Measurements from ENCODE around the gene GNAQ. TPM values are rescaled to one million over a fixed set of nuclear protein-coding genes. Genes with fewer than 3 reads are reported as not detected.

GNAQ gene
- total and polyA plus RNA-seq, 2 of the 13 experiments (the other 11 are each of a cell fraction or from before 2014, with no cell fraction given) = 16.5 to 17.7 TPM

- TF ChIP-seq BCL3 (CRISPR knock-in tag; IDR thresholded peaks at IDR 0.05) (no peak), HOXD1 (CRISPR knock-in tag; IDR thresholded peaks at IDR 0.05) (no peak), MED1 (CRISPR knock-in tag; IDR thresholded peaks at IDR 0.05) (no peak), ZNF329 (CRISPR knock-in tag; IDR thresholded peaks at IDR 0.05; ENCODE audit: low read depth) (no peak), KLF16 (CRISPR knock-in tag; IDR thresholded peaks at IDR 0.05) (no peak), ZNF30 (CRISPR knock-in tag; IDR thresholded peaks at IDR 0.05) (no peak), ZNF143 (CRISPR knock-in tag; IDR thresholded peaks at IDR 0.05) (no peak), POLR2AphosphoS2 (IDR thresholded peaks at IDR 0.05; ENCODE audit: low read depth, low read length) (no peak), HNF4A (CRISPR knock-in tag; IDR thresholded peaks at IDR 0.05) (peak; percentile 75), ZNF878 (CRISPR knock-in tag; IDR thresholded peaks at IDR 0.05) (no peak), KAT2B (IDR thresholded peaks at IDR 0.05; ENCODE audit: borderline replicate concordance, low read depth, low read length) (no peak), TGIF2 (CRISPR knock-in tag; IDR thresholded peaks at IDR 0.05) (no peak), HOXA3 (CRISPR knock-in tag; IDR thresholded peaks at IDR 0.05) (no peak), PRMT3 (CRISPR knock-in tag; IDR thresholded peaks at IDR 0.05; ENCODE audit: borderline replicate concordance, low read depth) (no peak), STAG1 (CRISPR knock-in tag; IDR thresholded peaks at IDR 0.05) (0 out of 2 replicates have a peak, but pooled peaks have one; percentile 28), ISL2 (CRISPR knock-in tag; IDR thresholded peaks at IDR 0.05) (no peak), ZNF792 (CRISPR knock-in tag; IDR thresholded peaks at IDR 0.05) (no peak), ZNF782 (CRISPR knock-in tag; IDR thresholded peaks at IDR 0.05; ENCODE audit: borderline replicate concordance) (no peak), ZNF629 (CRISPR knock-in tag; conservative IDR thresholded peaks at IDR 0.05) (no peak), SMAD3 (CRISPR knock-in tag; IDR thresholded peaks at IDR 0.05) (no peak), PAX8 (CRISPR knock-in tag; IDR thresholded peaks at IDR 0.05; ENCODE audit: borderline replicate concordance) (no peak)
- TF ChIP-seq, protein P1, sequence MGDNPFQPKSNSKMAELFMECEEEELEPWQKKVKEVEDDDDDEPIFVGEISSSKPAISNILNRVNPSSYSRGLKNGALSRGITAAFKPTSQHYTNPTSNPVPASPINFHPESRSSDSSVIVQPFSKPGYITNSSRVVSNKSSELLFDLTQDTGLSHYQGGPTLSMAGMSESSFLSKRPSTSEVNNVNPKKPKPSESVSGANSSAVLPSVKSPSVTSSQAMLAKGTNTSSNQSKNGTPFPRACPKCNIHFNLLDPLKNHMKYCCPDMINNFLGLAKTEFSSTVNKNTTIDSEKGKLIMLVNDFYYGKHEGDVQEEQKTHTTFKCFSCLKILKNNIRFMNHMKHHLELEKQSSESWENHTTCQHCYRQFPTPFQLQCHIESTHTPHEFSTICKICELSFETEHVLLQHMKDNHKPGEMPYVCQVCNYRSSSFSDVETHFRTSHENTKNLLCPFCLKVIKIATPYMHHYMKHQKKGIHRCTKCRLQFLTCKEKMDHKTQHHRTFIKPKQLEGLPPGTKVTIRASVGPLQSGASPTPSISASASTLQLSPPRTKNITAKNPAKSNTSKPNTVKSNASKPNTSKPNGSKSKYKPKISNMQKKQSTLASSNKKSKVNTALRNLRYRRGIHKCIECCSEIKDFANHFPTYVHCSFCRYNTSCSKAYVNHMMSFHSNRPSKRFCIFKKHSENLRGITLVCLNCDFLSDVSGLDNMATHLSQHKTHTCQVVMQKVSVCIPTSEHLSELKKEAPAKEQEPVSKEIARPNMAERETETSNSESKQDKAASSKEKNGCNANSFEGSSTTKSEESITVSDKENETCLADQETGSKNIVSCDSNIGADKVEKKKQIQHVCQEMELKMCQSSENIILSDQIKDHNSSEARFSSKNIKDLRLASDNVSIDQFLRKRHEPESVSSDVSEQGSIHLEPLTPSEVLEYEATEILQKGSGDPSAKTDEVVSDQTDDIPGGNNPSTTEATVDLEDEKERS (CRISPR knock-in tag; IDR thresholded peaks at IDR 0.05) = 0 out of 2 replicates have a peak, but pooled peaks have one; percentile 39
- TF ChIP-seq, protein P2, sequence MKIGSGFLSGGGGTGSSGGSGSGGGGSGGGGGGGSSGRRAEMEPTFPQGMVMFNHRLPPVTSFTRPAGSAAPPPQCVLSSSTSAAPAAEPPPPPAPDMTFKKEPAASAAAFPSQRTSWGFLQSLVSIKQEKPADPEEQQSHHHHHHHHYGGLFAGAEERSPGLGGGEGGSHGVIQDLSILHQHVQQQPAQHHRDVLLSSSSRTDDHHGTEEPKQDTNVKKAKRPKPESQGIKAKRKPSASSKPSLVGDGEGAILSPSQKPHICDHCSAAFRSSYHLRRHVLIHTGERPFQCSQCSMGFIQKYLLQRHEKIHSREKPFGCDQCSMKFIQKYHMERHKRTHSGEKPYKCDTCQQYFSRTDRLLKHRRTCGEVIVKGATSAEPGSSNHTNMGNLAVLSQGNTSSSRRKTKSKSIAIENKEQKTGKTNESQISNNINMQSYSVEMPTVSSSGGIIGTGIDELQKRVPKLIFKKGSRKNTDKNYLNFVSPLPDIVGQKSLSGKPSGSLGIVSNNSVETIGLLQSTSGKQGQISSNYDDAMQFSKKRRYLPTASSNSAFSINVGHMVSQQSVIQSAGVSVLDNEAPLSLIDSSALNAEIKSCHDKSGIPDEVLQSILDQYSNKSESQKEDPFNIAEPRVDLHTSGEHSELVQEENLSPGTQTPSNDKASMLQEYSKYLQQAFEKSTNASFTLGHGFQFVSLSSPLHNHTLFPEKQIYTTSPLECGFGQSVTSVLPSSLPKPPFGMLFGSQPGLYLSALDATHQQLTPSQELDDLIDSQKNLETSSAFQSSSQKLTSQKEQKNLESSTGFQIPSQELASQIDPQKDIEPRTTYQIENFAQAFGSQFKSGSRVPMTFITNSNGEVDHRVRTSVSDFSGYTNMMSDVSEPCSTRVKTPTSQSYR (CRISPR knock-in tag; IDR thresholded peaks at IDR 0.05; ENCODE audit: borderline replicate concordance) = no peak
These were observed 27.0 kb downstream of the GNAQ start (continued) for GRCh38 chr9:78004478-78005229.

Measured in HepG2 (cell line).